ENCODE measurements around the gene BAIAP2L1.

Gene BAIAP2L1

DNA sequence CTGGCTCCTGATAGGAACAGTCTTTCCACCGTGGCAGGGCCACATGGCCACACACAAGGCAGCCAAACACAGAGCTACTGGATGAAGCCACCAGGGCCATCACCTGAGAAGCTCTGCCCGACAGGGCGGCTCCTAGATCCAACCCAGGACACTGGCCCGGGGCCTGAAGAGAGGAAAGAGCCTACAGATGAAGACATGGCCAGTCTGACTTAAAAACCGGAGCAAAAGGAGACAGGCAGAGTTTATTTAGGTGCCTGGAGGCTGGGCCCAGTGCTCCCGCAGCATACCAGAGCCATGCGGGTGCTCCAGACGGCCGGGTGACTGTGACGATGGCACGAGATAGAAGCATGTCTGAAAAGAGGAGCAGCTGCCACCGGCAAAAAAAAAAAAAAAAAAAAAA is 152.7 kb downstream of the BAIAP2L1 start:
- TF ChIP-seq, protein P1, sequence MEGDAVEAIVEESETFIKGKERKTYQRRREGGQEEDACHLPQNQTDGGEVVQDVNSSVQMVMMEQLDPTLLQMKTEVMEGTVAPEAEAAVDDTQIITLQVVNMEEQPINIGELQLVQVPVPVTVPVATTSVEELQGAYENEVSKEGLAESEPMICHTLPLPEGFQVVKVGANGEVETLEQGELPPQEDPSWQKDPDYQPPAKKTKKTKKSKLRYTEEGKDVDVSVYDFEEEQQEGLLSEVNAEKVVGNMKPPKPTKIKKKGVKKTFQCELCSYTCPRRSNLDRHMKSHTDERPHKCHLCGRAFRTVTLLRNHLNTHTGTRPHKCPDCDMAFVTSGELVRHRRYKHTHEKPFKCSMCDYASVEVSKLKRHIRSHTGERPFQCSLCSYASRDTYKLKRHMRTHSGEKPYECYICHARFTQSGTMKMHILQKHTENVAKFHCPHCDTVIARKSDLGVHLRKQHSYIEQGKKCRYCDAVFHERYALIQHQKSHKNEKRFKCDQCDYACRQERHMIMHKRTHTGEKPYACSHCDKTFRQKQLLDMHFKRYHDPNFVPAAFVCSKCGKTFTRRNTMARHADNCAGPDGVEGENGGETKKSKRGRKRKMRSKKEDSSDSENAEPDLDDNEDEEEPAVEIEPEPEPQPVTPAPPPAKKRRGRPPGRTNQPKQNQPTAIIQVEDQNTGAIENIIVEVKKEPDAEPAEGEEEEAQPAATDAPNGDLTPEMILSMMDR (IDR thresholded peaks at IDR 0.05; ENCODE audit: low read depth, low read length) = no peak
- in situ Hi-C loops (cut with HindIII; ENCODE audit: low sequenced_read_pairs) = no loop called here
- DNase-seq (ENCODE audit: low read depth, low spot score) = no peak
- no peak overlapping the region for H3K4me3 ChIP-seq (ENCODE audit: low read depth, low read length)

DNA sequence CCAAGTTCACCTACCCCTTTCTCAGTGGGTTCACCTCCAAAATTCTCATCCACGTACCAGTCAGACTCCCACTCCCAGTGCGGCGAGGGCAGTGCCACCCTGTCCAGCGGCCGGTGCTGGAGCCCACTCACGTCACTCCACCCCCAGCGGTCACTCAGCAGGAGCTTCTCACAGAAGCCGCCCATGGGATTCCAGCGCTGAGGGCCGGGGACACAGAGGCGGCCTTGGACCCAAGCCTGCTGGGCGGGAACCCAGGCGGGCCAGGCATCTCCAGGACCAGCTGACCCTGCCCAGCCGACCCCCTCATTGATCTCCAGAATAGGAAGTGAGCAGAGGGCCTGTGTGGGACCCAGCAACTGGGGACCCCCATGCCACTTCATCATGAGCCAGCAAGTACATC is 156.0 kb downstream of the BAIAP2L1 start:
- no peak overlapping the region for H3K4me3 ChIP-seq (ENCODE audit: low read depth, low read length)
- TF ChIP-seq, protein P1 (IDR thresholded peaks at IDR 0.05; ENCODE audit: low read depth, low read length) = no peak
- in situ Hi-C loops (cut with HindIII; ENCODE audit: low sequenced_read_pairs) = no loop called here
- DNase-seq (ENCODE audit: low read depth, low spot score) = no peak

DNA sequence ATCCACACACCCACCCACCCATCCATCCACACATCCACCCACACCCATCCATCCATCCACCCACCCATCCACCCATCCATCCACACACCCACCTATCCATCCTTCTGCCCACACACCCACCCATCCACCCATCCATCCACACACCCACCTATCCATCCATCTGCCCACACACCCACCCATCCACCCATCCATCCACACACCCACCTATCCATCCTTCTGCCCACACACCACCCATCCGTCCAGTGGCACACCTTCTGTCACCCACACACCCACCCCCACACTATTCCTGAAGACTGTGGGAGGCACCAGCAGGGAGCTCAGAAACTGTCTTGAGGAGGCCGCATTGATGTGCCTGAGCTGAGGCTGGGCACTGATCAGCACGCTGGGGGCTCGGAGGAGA is 158.0 kb downstream of the BAIAP2L1 start:
- no peak for DNase-seq (ENCODE audit: low read depth, low spot score)
- TF ChIP-seq, protein P1 (IDR thresholded peaks at IDR 0.05; ENCODE audit: low read depth, low read length) = no peak
- in situ Hi-C loops (cut with HindIII; ENCODE audit: low sequenced_read_pairs) = no loop called here
- no peak overlapping the region for H3K4me3 ChIP-seq (ENCODE audit: low read depth, low read length)

DNA sequence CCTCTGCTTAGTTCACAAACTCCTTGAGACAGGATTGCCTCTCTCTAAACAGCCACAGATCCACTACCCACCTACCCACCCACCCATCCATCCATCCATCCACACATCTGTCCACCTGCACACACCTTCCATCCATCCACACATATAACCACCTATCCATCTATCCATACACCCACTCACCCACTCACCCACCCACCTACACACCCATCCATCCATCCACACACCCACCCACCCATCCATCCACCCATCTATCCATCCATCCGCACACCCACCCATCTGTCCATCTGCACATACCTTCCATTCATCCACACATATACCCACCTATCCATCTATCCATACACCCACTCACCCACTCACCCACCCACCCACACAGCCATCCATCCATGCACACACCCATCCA is 158.5 kb downstream of the BAIAP2L1 start:
- TF ChIP-seq, protein P1 (IDR thresholded peaks at IDR 0.05; ENCODE audit: low read depth, low read length) = no peak
- no peak overlapping the region for H3K4me3 ChIP-seq (ENCODE audit: low read depth, low read length)
- DNase-seq (ENCODE audit: low read depth, low spot score) = no peak
- in situ Hi-C loops (cut with HindIII; ENCODE audit: low sequenced_read_pairs) = no loop called here

DNA sequence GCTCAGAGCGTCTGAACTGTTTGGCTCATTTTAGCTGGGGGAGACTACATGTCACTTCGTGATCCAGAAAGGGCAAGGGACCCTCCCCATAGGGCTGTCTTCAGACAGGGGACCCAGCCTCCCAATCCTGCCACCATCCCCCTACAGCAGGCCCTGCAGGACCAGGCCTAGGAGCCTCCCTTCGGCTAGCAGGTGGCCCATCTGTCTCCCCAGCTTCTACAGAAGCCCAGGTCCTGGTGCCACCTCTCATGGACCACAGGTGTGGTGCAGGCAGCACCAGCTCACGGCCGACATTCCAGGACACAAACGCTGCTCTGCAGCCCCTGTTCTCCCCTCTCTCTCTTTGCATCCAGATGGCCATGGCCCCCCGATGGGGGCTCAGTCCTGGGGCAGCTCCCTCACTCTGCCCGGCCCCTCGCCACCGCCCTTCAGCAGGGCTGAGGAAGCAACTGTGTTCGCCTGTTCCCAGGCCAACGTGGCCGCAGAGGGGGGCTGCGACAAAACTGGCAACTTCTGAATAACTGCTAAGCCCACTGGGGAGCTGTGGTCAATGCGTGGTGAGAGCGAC is 159.1 kb downstream of the BAIAP2L1 start:
- TF ChIP-seq, protein P1 (IDR thresholded peaks at IDR 0.05; ENCODE audit: low read depth, low read length) = no peak
- DNase-seq (ENCODE audit: low read depth, low spot score) = no peak
- no peak overlapping the region for H3K4me3 ChIP-seq (ENCODE audit: low read depth, low read length)
- in situ Hi-C loops (cut with HindIII; ENCODE audit: low sequenced_read_pairs) = no loop called here
